HG02763 (cell line): ENCODE measurements around the gene PLD4.

Experiments used
- ATAC-seq: cut with Tn5 transposase; IDR thresholded peaks from one replicate; pipeline ENCODE4 v1.9.1; 2021; ENCODE audit warnings: mild to moderate bottlenecking, moderate library complexity; ENCODE audit not compliant: unreplicated experiment

The PLD4 gene

GRCh38 chr14:104973135-104973384, 48.4 kb downstream of the PLD4 start:
- no peak for ATAC-seq

- ATAC-seq = no peak
These were observed 48.9 kb downstream of the PLD4 start for GRCh38 chr14:104973385-104974145.

DNA sequence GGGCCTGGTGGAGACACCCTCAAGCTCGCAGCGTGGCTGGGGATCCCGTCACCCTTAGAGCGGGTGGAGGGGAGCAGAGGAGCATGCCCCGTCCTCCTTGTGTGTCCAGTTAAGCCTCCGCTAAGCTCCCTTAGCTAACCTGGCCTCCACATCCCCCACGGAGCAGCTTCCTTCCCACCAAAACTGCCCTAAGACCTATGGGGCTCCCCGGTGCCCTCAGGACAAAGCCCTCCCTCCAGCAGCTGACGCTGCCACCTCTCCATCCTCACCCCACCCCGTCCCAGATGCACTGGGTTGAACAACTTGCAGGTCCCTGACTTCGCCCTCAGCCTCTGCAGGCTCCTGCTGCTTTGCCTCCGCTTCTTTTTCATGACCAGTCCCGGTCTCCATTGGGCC, 49.5 kb downstream of the PLD4 start:
- ATAC-seq = no peak

DNA sequence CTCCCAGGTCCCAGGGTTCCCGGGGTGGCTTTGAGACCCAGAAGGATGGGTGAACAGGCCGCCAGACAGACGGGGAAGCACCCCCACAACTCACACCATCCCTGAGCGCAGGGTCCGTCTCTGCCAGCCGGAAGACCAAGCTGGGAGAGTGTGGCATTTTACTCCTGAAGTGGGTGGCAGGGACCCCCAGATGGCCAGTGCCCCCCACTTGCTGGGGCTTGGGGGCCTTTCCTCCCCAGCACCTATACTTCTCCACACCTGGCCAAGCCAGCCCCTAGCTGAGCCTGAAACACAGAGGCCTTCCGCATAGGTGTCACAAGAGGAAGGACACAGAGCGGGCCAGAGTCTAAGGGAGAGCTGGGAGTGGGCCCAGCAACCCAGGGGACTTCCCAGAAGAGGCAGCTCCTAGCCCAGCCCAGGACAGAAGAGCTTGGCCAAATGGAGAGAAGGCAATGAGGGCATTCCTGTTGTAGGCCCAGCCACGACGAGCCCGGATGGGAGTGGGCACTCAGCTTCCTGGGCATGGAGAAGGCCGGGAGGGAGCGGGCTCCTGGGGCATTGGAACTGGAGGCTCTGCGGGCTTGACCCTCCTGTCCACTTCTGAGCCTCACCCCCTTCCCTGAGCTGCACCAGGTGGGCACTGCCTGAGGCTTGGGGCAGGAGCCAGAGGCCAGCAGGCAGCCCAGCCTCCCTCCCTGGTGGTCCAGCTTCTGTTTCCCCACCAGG, 50.1 kb downstream of the PLD4 start:
- no peak for ATAC-seq

- no peak for ATAC-seq
These were observed 51.0 kb downstream of the PLD4 start for GRCh38 chr14:104975481-104976197.

- no peak for ATAC-seq
These were observed 51.7 kb downstream of the PLD4 start for GRCh38 chr14:104976198-104977007.

GRCh38 chr14:104977008-104977680, 52.5 kb downstream of the PLD4 start:
- no peak for ATAC-seq

- no peak for ATAC-seq
These were observed 53.3 kb downstream of the PLD4 start, which contains the start of gene AHNAK2 for GRCh38 chr14:104977681-104978653. AHNAK2 (minus strand) TSS chr14:104978374; CDS start chr14:104978237, 137 bp downstream.

DNA sequence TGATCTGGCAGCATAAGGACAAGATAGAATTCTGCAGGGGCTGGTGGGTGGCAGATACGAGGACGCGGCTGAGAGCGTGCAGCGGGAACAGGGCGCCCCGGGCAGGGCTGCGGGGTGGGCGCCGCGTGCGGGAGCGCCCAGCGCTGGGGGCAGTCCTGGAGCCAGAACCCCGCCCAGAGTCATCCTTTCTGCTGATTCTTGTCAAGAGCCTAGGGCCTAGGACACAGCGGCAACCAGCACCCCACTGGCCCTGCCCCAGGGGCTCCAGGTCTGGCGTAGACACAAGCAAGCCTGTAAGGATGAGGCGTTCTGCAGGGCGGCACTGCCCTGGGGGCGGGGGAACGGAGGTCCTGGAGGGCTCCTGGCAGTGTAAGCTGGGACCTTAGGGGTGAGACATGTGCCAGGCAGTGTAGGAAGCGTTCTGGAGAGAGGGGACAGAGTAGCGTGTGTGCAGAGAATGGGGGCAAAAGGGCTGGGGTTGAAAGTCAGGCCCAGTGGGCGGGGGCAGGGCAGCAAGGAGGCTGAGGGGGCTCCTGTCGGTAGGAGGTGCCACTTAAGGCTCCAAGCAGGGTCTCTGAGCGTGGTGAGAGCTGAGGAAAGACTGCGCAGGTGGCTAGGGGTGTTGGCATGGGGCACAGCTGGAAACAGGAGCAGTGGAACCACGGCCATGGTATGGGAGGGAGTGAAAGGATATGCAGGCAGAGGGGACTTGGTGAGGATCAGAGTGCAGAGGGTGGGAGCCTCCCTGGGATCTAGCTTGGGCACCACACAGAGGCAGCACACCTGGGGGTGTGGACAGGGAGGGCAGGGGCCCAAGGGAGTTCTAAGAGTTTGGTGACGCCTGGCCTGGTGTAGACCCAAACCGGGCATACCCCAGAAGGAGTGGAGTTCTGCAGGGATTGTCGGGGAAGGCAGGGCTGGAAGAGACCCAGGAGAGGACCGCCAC, 54.3 kb downstream of the PLD4 start:
- ATAC-seq = no peak

DNA sequence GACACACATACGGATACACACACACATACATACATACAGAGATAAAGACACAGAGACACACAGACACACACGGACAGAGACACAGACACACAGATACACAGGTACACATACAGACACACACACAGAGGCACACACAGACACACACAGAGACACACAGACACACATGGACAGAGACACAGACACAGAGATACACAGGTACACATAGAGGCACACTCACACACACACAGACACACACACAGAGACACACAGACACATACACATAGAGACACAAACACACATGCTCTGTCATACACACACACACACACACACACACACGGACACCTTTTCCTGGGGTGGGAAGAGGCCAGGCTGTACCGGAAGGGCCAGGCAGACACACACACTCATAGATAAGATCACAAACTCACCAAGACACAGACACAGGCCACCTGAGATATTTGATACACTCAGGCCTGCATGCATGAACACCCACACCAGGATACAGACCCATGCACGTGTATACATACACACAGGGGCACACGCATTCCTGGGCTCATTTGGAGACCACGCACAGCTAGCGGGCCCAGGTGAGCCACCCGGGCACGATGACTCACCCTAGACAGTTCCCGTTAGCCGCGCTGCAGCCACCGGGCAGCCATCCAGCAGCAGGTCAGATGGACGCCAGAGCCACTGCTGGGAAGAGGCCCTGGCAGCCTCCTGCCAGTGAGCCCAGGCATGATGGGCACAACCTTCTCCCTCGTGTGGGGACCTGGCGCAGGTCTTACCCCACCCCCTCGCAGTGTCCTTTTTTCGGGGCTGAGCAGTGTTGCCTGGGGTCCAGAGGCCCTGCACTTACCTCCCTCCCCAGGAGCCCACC, 55.3 kb downstream of the PLD4 start:
- ATAC-seq = no peak

GRCh38 chr14:104980611-104981531, 56.2 kb downstream of the PLD4 start:
- no peak for ATAC-seq

DNA sequence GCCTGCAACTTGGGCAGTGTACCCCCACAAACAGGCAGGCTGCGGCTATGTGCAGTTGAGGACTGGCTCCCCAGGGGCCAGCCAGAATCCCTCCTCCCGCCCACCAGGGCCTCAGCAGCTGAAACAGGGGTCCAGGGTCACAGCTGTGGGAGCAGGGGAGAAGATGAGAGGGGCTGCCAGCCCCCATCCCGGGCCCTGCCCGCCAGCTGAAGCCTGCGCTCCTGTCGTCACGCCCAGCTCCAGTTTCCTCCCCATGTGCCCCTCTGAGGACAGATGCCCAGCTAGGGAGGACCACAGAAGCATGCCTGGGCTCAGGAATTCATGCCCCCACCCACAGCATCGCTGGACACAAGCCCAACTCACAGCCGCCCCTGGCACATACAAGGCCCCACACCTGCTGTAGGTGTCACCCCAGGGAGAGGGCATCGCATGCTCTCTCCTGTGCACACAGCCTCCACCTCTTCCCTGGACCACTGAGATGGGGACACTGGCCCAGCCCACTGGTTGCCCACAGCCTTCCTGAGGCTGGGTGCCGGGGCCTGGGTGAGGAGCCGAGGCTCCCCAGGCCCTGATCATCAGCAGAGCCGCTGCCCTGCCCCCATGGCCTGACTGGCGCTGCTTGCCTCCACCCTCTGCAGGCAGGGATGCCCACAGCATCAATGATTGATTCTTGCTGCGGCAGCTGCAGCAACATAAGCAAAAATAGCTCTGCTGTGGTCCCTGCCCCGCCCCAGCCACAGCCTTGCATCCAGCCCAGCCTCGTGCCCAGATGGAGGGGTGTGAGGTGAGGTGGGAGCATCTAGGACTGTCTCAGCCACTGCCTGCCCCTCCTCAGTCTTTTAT, 57.2 kb downstream of the PLD4 start:
- ATAC-seq = no peak

DNA sequence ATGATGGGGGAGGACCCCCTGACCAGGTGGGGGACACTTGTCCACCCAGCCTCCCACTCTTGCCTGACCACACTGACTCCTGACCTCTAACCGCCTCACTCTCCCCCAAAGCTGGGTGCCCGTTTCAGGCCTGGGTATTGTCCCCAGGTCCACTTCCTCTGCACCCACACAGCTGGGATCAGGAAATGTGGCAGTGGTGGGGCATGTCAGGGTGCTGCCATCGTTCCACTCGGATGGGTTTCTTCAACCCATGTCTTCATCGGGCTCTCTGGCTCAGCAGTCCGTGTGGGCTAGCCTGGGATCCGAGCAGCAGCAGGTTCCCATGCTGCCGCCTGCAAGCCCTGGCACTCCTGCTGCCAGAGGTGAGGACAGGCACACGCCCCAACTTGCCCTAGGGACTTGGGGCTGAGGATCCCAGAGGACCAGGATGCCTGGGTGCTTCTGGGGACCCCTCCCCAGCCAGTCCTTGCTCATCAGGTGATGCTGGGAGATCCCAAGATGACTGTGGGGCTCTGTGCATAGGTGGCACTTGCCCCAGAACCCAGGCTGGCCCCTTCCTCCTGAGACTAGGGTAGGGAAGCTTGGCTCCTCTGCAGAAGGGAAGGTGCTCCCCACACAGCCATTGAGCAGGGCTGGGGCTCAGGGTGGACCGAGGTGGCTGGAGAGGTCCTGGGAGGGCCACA, 58.0 kb downstream of the PLD4 start:
- ATAC-seq = no peak
